Right lung (tissue), 5 donors: ENCODE results near the gene CD2AP. TPM values are rescaled to one million over a fixed set of nuclear protein-coding genes. Genes with fewer than 3 reads are reported as not detected.
"Not testable (repeated sequence)": the region's sequence is repeated elsewhere in the genome, so short reads cannot be mapped to it uniquely, and the experiment has no call there.

Source experiments
- DNase-seq, 2 donors: peaks; one replicate each; pipeline ENCODE4 v3.0.0-alpha.2; 2013
- polyA plus RNA-seq, 5 donors: library from polyadenylated mRNA; unstranded; fragments of 120-200 nt; gene quantifications; one replicate each; pipeline versions ENCODE4 v1.2.1 to v1.2.3, GENCODE V29; 2013; ENCODE audit warnings: inconsistent platforms in 1 of 5, low replicate concordance in 1 of 5; ENCODE audit not compliant: insufficient read length in 5 of 5, insufficient read depth in 1 of 5

CD2AP gene
- polyA plus RNA-seq, 5 donors = 29.9 to 47.5 (median 45.1) TPM

DNA sequence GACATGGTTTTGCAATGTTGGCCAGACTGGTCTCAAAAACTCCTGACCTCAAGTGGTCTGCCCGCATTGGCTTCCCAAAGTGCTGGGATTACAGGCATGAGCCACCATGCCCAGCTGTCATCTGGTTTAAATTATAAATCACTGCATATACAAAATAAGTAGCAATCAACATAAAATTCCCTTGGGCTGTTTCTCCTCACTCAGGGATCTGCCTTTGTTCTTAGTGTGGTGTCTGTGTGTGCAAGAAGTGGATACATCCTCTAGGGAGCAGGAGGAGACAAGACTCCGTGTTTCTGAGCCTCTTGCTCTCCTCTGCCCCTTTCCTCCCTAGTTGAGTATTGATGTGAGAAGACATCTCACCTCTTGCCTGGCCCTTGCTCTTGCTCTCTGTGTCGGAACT, 155.6 kb downstream of the CD2AP start:
- DNase-seq = no peak

DNA sequence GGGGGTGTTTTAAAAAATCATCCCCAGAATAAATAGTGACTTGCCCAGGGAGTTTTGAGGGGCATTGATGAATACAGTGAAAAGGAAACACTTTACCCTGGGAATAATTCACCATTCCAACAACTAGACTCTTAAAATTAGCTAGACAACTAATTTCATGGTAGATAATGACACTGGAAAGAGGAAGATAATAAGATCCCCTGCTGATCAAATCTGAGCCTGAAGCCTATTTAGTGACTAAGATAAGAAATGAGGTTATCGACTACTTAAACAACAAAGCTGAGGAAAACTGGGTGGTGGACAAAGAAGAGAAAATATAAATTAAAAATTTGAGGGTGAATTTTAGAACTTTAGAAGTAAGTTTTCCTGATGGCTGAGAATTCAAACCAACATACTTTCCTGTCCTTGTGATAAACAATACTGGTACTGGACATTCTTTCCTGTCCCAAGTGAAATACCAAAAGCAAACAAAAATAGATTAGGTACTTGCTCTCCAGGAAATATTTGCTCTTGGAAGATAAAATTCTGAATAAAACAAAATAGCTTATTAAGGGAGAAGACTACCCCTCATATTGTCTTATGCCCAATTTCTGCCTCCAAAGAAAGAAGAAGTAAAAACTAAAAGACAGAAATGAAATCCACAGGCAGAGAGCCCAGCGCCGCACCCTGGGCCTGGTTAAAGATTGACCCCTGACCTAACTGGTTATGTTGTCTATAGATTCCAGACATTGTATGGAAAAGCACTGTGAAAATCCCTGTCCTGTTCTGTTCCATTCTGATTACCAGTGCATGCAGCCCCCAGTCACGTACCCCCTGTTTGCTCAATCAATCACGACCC, 156.8 kb downstream of the CD2AP start:
- DNase-seq = no peak

DNA sequence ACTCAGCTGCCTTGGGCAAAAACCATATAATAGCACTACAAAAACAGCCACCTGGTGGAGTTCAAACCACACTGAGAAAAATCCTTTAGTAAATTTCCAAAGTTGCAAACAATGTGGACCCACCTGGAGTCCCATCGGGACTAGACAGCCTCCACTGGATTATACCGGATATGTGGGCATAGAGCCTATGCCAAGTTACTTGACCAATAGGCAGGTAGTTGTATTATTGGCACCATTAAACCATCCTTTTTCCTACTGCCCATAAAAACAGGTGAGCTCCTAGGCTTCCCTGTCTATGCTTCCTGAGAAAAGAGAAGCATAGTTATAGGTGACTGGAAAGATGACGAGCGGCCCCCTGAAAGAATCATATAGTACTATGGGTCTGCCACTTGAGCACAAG, 169.1 kb downstream of the CD2AP start:
- no peak for DNase-seq

DNA sequence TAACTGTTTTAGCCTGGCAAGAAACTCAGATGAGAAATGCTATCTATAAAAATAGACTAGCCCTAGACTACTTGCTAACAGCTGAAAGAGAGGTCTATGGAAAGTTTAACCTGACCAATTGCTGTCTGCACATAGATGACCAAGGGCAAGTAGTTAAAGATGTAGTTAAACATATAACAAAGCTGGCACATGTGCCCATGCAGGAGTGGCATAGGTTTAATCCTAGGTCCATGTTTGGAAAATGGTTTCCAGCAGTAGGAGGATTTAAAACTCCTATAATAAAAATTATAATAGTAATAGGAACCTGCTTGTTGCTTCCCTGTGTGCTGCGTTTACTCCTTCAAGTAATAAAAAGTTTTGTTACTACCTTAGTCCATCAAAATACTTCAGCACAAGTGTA, 169.6 kb downstream of the CD2AP start:
- DNase-seq = no peak

DNA sequence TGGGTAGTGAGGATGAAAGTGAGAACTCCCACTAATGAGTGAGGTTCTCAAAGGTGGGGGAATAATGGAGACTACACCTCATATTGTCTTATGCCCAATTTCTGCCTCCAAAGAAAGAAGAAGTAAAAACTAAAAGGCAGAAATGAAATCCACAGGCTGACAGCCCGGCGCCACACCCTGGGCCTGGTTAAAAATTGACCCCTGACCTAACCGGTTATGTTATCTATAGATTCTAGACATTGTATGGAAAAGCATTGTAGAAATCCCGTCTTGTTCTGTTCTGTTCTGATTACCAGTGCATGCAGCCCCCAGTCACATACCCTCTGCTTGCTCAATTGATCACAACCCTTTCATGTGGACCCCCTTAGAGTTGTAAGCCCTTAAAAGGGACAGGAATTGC, 170.0 kb downstream of the CD2AP start:
- DNase-seq = not testable (repeated sequence)

DNA sequence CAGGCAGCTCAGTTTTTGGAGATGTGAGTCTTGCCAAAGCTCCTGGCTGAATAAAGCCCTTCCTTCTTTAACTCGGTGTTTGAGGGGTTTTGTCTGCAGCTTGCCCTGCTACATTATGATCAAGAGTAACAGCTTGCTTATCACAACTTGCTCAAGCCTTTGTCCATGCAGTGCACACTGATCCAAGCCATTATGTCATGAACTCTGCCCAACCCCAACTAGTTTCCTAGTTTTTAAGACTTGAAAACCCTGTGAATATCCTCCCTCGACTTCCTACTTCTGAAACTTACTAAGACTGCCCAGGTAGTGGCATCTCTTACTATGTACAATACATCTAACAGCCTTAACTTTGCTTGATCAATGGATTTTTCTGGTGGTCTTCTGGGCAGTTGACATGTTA, 170.4 kb downstream of the CD2AP start:
- no peak for DNase-seq

DNA sequence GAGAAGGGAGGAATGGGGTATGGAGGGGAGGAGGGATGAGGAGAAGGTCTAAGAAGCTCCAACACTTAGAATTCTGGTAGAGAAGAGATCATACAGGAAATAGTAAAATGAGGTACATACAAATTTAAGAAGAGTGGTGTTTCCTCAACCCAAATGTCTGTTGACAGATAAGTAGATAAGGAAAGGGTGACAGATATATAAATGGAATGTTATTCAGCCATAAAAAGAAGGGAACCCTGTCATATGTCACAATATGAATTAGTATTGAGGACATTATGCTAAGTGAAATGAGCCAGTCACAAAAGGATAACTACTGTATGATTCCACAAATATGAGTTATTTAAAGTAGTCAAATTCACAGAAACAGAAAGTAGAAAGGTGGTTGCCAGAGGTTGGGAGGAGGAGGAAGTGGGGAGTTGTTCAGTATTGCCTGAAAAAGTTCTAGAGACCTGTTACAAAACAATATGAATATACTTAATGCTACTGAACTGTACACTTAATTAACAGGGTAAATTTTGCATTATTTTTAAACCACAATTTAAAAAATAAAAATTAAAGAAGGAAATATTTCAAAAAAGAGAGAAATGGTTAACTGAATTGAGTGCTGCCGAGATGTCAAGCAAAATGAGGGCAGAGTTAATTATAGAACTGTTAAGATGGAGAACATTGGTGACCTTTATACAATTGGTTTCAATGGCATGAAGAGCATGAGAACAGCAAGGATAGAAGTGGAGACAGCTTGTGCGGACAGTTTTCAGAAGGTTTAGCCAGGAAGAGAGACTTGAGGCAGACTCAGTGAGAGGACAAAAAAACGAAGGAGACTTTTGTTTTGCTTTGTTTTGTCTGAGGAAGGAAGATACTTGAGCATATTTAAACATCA, 173.2 kb downstream of the CD2AP start:
- no peak for DNase-seq

DNA sequence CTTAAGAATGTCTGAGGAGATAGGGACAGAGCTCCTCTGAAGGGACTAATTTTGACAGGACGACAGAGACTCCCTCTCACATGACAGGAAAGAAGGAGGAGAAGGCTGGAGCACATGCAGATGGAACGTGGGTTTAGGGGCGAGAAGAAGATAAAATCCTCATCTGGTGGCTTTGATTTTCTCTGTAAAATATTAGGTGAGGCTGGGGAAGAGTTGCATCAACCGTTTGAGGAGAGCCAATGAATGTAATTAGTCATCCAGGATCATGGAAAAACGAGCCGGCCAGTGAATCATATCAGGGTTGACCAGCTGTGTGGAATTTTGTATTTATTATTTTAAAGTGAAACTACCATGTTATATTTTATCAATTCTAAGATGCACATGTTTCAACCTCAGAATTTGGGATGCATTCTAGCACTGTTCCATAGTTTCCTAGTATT, 173.9 kb downstream of the CD2AP start:
- DNase-seq = no peak

DNA sequence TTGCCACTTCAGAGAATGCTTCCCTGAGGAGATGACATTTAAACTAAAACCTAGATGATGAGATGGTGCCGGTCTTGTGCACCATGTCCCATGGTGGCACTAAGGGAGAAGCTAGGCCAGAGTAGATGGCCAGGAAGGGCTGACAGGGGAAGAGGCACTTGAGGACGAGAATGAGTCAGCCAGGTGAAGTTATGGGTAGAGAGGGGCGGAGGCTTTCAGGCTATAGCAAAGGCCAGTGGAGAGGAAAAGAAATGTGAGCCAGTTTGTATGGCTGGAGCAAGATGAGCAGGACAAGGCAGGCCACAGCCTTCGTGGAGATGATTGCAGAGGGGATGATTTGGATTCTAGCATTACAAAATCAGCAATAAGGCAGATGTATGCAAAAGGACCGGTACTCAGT, 176.1 kb downstream of the CD2AP start:
- DNase-seq = no peak

DNA sequence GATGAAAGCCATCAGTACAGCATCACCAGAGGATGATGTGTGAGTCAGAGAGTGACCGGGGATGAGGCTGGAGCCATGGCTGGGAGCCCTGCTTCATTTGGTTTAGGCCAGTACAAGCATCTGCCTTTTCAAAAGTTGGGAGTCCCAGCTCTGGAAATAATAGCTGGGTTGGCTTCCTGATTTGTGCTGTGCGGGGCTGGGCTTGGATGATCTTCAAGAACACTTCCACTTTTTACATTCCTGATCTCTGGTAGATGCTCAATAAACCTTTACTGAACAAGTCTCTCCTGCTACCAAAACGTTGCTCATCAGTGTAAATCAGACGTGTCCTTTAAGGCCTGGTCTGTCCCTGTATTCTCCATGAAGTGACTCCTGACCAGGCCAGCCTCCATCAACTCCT, 176.7 kb downstream of the CD2AP start:
- no peak for DNase-seq

DNA sequence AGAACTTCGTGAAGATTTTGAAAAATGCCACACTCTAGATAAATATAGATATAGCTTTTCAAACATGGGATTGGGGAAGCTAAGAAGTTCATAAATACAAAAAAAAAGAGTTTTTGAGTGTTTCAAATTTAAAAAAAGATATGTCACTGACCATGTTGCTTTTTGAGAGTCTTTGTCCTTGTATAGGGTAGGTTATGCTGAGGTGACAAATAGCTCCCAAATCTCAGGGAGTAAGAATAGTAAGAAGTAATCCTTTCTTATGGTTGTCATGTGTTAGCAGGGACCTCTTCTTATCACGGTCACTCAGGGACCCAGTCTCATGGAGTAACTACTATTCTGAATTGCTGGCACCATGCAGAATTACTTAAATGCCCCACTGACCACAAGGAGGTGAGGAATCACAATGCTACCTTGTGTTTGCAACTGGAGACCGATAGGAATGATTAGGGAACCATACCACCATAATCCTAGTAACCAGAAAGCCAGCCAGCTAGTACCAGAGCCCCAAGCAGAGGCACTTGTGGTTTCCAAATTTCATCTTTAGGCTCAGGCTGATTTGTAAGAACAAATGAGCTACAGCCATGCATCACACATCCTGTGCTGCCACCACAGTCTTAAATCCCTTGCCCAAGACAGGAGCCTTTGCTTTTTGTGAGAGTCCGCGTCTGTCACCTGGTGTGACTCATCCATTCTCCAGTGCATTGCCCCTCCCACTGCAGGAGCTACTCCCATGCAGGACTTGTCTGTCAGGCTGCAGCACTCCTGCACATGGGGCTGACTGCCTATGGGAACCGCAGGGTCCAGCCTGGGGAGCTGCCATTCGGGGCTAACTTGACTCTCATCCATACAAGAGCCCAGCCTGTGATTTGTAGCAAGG, 178.4 kb downstream of the CD2AP start:
- no peak for DNase-seq

DNA sequence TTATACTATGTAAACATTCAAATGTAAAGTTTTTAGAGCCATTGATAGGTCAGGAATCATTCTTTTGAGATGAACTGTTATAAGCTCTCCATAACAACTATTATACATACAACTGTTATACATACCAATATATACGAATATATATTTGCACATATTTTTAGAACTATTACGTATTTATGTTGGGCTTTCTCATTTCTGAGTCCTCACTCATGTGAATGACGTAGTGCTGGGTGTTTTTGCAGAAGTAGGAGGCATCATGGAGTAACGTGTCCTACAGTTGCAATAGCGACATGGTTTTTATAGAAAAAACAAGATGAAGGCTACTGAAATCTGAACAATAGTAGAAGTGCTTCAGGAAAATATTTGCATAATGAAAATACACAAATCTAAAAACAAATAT, 184.4 kb downstream of the CD2AP start:
- DNase-seq = no peak

DNA sequence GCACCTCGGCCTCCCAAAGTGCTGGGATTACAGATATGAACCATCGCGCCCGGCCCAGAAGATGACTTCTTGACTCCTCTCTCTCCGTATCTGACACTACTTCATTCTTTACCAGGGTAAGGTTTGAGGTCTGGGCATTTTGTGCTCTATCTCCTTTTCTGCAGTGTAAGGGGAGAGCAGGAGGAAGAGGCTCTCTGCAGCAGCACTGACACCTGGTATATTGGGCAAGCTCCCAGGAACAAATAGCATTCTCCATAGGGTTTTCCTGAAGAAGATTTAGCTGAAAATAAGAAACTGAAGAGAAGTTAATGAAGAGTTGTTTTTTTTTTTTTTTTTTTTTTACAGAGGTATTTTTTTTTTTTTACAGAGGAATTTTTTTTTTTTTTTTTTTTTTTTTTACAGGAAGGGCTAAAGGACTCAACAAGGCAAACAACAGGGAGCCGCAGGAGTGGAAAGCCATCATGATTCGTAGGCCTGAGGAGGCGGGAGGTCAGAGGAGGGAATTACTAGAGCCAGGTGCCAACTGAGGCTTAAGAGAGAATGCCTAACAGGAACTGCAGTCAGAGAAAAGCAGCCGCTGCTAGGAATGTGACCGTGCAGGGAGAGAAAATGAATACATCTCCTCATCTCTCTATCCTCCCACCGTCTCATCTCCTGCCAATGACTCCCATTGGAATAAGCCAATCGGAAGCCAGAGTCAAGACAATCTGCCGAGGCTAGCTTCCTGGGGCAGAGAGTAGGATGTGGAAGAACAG, 186.1 kb downstream of the CD2AP start:
- DNase-seq = no peak

DNA sequence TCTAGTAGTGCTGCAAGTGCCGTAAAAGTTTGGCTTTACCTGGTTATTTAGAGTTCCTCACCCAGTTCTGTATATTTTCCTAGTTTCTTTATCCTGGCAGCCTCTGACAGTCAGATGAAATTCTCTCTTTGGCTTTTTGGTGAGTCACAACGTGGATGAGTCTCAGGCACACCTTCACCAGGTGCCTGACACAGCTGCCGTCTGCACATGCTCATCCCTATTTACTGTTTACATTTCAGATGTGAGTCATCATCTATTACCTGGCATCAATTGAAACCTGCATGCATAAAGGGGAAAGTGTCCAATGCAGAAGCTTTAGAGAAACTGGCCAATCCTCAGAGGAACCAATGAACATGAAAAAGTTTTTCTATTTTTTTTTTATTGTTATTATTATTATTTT, 187.5 kb downstream of the CD2AP start:
- no peak for DNase-seq

DNA sequence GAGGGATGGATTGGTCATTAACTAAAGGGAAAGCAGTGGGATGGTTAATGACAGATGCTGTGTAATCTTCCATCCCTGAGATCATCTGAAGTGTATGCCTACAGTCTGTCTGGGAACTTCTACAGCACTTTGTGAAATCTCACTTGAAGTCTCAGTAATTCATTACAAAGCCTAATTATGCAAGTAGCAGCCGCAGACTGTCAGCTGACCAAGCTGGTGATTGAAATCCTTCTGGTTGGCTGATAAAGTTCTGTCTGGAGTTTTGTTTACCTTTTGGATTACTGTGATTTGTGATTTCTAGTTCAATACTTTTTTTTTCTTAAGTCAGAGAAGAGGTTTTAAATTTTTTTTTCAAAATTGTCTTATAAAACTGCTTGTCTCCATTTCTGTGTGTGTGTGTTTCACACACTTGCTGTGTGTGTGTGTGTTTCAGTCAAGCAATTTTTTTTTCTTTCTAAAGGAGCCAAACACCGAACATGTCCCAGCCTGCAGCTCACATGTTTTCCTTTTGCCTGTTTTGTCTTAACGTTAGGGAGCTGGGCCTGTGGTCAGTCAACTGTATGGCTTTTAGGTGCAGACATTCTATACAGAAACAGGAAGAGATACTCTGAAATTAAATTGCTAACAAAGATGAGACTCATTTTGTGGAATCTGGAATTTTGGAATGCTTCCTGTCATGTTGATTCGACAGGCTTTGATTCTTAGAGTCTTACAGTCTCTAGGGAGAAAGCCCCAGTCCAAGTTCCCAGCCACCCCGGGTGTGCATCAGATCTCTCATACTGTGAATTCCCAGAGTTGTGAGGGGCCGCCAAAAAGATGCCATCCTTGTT, 192.3 kb downstream of the CD2AP start:
- DNase-seq = peak in 1 of 2 donors; percentile 7

DNA sequence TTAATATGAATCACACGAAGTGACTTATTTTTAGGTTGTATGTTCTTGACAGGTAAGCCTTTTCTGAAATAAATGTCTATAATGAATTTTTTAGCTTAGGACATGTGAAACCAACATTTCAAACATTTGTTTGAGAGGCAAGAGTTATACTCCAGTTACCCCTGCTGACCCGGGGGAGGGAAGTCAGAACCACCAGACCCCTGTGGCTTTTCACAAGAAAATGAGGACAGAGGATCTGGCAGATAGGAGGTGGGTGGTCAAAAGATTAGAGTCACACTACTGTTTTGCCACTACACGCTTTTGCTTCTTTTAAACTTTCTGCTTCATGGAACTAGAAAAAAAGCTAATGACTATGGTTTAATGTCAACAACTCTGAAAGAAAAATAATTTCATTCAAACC, 193.3 kb downstream of the CD2AP start:
- no peak for DNase-seq

DNA sequence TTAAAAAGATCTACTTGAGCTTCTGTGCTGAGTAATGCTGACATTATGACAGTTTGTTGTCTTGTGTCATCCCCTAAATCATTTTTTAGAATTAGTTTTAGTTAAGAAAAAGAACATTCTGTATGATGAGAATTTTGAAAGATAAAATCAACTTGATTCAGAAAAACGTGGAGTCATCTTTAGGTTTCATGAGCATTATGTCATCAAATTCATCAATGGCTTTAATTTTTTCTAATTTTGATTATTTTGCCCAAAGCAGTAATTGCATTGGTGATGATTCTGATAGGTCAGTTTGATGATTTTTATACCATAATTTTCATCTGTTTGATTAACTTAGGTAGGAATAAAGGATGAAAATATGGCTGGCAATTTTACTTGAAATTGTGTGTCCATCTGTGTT, 194.2 kb downstream of the CD2AP start:
- DNase-seq = no peak

DNA sequence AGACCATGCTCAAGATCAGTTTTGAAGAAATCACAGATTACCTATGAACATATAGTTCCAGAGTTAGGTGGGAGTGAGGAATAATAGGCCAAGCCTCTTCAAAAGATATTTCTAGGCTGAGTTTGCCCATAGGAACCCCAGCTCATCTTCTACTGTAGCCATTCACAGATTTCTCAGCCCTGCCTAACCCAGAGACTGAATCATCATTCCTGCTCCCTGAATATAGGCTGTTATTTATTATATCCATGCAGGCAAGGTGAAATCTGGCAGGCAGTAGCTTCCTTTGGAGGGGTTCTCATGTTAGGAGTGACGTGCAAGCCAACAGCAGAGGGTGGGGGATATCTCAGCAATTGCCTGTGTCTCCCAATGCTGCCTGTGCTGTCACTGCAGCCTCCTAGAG, 195.2 kb downstream of the CD2AP start:
- no peak for DNase-seq

DNA sequence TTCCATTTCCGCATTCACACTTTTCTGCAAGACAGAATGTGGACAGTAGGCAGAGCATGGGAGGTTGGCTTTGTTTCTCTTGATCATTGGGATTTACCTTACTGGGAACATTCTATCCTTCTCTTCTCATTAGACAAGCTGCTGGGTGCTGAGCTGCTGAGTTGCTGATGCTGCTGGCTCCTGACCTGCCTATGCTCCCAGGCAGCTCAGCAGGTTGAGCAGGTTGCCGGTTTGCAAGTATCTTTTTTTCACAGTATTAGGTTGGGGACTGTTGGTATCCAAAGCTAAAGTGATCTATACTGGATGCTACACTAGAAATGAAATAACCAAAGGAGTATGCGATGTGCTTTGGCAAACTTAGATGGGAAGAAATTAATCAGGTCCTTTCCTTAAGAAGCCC, 197.1 kb downstream of the CD2AP start:
- no peak for DNase-seq
